HepG2 (cell line): ENCODE results near the gene LAP3. TPM values are rescaled to one million over a fixed set of nuclear protein-coding genes. Genes with fewer than 3 reads are reported as not detected.

Experiments used
- CBFB ChIP-seq: sonication (generic); formaldehyde crosslinking; IDR thresholded peaks from 2 replicates; pipeline ENCODE4 v1.4.0; 2020; ENCODE audit warnings: missing genetic modification reagents
- HNRNPUL1 ChIP-seq: fragments of 200-400 bp; formaldehyde crosslinking; IDR thresholded peaks from 2 replicates; pipeline ENCODE4 v1.6.1; 2017; ENCODE audit warnings: low read depth, mild to moderate bottlenecking, low read length, moderate library complexity
- JUNB ChIP-seq: sonication (generic); formaldehyde crosslinking; IDR thresholded peaks from 2 replicates; pipeline ENCODE4 v1.8.0; 2022; ENCODE audit warnings: missing genetic modification reagents, mild to moderate bottlenecking, borderline replicate concordance
- KDM6A ChIP-seq: IDR thresholded peaks from 2 replicates; pipeline ENCODE4 v1.6.1; 2016; ENCODE audit warnings: low read depth
- PPARG ChIP-seq: conservative IDR thresholded peaks from 2 replicates; pipeline ENCODE4 v1.6.1; 2016; ENCODE audit warnings: missing biosample characterization, missing genetic modification reagents
- RAD21 ChIP-seq: fragments of 450-650 bp; formaldehyde crosslinking; IDR thresholded peaks from 2 replicates; pipeline ENCODE4 v1.5.0; 2020; ENCODE audit warnings: mild to moderate bottlenecking
- SRY ChIP-seq: sonication (generic); formaldehyde crosslinking; IDR thresholded peaks from 2 replicates; pipeline ENCODE4 v1.8.0; 2022; ENCODE audit warnings: mild to moderate bottlenecking, missing genetic modification reagents
- SYNCRIP ChIP-seq: fragments of 200-400 bp; formaldehyde crosslinking; IDR thresholded peaks from 2 replicates; pipeline ENCODE4 v1.6.1; 2018; ENCODE audit warnings: mild to moderate bottlenecking, low read depth, low read length; ENCODE audit not compliant: insufficient read depth
- U2AF2 ChIP-seq: fragments of 200-400 bp; formaldehyde crosslinking; IDR thresholded peaks from 2 replicates; pipeline ENCODE4 v1.6.1; 2017; ENCODE audit warnings: low read depth, mild to moderate bottlenecking, low read length
- YEATS4 ChIP-seq: sonication (generic); formaldehyde crosslinking; IDR thresholded peaks from 2 replicates; pipeline ENCODE4 v1.4.0; 2020; ENCODE audit warnings: missing genetic modification reagents, borderline replicate concordance
- ZNF703 ChIP-seq: sonication (generic); formaldehyde crosslinking; IDR thresholded peaks from 2 replicates; pipeline ENCODE4 v1.5.1; 2020; ENCODE audit warnings: missing genetic modification reagents, mild to moderate bottlenecking, moderate library complexity, borderline replicate concordance
- ZSCAN31 ChIP-seq: sonication (generic); formaldehyde crosslinking; IDR thresholded peaks from 2 replicates; pipeline ENCODE4 v1.5.0; 2020; ENCODE audit warnings: low read depth, mild to moderate bottlenecking, missing genetic modification reagents
- polyA plus RNA-seq, 8 experiments: library from polyadenylated mRNA; depleted of rRNA in 3 of 8; stranded (reverse) in 7 of 8; unstranded in 1 of 8; fragments of >200 nt; fragmentation: Illumina TruSeq in 4 of 8; extraction: Trizol in 4 of 8; gene quantifications; 2 replicates each; pipeline versions ENCODE4 v1.2.1 to v1.2.3, GENCODE V29; 2011 to 2016; ENCODE audit warnings: low read depth in 4 of 8, missing spikeins in 1 of 8, mixed read lengths in 1 of 8; ENCODE audit not compliant: insufficient read depth in 1 of 8
- total RNA-seq, 5 experiments: library from RNA; depleted of rRNA; stranded (reverse); fragments of >200 nt; fragmentation: Illumina TruSeq; extraction: Trizol; gene quantifications; 2 replicates each; pipeline ENCODE4 v1.2.3, GENCODE V29; 2016; ENCODE audit warnings: low read depth in 1 of 5
- TF ChIP-seq, protein P1 (sequence below): sonication (generic); formaldehyde crosslinking; IDR thresholded peaks from 2 replicates; pipeline ENCODE4 v1.4.0; 2020; ENCODE audit warnings: missing genetic modification reagents, borderline replicate concordance
- TF ChIP-seq, protein P2 (sequence below): IDR thresholded peaks from 2 replicates; pipeline ENCODE4 v1.6.1; 2016; ENCODE audit warnings: low read depth
- TF ChIP-seq, protein P3 (sequence below): sonication (generic); formaldehyde crosslinking; IDR thresholded peaks from 2 replicates; pipeline ENCODE4 v1.8.1; 2023; ENCODE audit warnings: missing genetic modification reagents, inconsistent platforms, borderline replicate concordance
- TF ChIP-seq, protein P4 (sequence below): sonication (generic); formaldehyde crosslinking; IDR thresholded peaks from 2 replicates; pipeline ENCODE4 v1.9.0; 2021; ENCODE audit warnings: missing genetic modification reagents, mild to moderate bottlenecking, borderline replicate concordance
- TF ChIP-seq, protein P5 (sequence below): sonication (generic); formaldehyde crosslinking; IDR thresholded peaks from 2 replicates; pipeline ENCODE4 v1.4.0; 2020; ENCODE audit warnings: missing genetic modification reagents, borderline replicate concordance

The LAP3 gene
- total and polyA plus RNA-seq, 2 of the 13 experiments (the other 11 are each of a cell fraction or from before 2014, with no cell fraction given) = 106 to 125 TPM

DNA sequence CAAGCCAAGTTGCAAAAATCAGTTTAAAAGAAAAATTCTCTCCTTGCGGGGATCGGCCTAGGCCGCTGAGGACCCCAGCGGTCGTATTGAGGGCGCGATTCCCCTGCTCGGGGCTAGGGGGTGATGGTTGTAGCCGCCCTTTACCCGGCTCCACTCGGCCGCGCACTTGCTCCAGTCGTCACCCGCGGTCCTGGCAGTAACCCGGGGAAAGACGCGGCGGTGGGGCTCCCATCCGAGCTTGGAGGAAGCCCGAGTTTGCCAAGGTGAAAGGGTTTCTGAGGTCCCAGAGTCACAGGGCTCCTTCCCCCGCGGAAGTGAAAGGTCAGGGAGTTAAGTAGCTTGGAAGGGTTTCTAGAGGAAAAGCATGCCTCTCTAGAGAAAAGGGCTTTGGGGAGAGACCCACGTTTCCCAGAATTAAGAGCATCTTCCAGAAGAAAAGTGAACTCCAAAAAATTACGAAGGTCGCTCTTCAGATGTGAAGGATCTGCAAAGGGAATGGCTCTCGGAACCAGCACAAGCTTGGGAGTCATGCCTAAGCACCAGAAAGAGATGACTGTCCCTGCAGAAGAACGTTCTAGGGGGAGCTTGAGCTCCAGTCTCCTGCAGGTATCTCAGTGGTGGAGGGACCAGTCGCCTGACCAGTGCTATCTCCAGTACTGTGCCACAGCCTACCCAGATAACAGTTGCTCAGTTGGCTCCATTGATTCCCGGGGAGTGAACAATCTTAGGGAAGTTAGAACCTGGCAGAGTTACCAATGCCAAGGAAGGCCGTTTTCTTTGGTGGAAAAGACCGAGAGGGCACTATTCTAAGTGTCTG, 875 bp downstream of the LAP3 start (continued):
- TF ChIP-seq, protein P1, sequence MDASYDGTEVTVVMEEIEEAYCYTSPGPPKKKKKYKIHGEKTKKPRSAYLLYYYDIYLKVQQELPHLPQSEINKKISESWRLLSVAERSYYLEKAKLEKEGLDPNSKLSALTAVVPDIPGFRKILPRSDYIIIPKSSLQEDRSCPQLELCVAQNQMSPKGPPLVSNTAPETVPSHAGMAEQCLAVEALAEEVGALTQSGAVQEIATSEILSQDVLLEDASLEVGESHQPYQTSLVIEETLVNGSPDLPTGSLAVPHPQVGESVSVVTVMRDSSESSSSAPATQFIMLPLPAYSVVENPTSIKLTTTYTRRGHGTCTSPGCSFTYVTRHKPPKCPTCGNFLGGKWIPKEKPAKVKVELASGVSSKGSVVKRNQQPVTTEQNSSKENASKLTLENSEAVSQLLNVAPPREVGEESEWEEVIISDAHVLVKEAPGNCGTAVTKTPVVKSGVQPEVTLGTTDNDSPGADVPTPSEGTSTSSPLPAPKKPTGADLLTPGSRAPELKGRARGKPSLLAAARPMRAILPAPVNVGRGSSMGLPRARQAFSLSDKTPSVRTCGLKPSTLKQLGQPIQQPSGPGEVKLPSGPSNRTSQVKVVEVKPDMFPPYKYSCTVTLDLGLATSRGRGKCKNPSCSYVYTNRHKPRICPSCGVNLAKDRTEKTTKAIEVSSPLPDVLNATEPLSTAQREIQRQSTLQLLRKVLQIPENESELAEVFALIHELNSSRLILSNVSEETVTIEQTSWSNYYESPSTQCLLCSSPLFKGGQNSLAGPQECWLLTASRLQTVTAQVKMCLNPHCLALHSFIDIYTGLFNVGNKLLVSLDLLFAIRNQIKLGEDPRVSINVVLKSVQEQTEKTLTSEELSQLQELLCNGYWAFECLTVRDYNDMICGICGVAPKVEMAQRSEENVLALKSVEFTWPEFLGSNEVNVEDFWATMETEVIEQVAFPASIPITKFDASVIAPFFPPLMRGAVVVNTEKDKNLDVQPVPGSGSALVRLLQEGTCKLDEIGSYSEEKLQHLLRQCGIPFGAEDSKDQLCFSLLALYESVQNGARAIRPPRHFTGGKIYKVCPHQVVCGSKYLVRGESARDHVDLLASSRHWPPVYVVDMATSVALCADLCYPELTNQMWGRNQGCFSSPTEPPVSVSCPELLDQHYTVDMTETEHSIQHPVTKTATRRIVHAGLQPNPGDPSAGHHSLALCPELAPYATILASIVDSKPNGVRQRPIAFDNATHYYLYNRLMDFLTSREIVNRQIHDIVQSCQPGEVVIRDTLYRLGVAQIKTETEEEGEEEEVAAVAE = no peak
- TF ChIP-seq ZSCAN31 (CRISPR knock-in tag) (0 out of 2 replicates have a peak, but pooled peaks have one; percentile 6), YEATS4 (no peak), SYNCRIP (no peak), ZNF703 (no peak), CBFB (no peak), JUNB (no peak), KDM6A (CRISPR knock-in tag) (no peak), PPARG (CRISPR knock-in tag) (no peak), SRY (no peak), U2AF2 (no peak), RAD21 (CRISPR knock-in tag) (peak; percentile 3; the same call in 1 of the 2 replicates), HNRNPUL1 (no peak)
- TF ChIP-seq, protein P2, sequence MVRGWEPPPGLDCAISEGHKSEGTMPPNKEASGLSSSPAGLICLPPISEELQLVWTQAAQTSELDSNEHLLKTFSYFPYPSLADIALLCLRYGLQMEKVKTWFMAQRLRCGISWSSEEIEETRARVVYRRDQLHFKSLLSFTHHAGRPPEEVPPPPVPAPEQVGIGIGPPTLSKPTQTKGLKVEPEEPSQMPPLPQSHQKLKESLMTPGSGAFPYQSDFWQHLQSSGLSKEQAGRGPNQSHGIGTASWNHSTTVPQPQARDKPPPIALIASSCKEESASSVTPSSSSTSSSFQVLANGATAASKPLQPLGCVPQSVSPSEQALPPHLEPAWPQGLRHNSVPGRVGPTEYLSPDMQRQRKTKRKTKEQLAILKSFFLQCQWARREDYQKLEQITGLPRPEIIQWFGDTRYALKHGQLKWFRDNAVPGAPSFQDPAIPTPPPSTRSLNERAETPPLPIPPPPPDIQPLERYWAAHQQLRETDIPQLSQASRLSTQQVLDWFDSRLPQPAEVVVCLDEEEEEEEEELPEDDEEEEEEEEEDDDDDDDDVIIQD (CRISPR knock-in tag) = no peak
- TF ChIP-seq, protein P3, sequence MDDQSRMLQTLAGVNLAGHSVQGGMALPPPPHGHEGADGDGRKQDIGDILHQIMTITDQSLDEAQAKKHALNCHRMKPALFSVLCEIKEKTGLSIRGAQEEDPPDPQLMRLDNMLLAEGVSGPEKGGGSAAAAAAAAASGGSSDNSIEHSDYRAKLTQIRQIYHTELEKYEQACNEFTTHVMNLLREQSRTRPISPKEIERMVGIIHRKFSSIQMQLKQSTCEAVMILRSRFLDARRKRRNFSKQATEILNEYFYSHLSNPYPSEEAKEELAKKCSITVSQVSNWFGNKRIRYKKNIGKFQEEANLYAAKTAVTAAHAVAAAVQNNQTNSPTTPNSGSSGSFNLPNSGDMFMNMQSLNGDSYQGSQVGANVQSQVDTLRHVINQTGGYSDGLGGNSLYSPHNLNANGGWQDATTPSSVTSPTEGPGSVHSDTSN (CRISPR knock-in tag) = no peak
- TF ChIP-seq, protein P4, sequence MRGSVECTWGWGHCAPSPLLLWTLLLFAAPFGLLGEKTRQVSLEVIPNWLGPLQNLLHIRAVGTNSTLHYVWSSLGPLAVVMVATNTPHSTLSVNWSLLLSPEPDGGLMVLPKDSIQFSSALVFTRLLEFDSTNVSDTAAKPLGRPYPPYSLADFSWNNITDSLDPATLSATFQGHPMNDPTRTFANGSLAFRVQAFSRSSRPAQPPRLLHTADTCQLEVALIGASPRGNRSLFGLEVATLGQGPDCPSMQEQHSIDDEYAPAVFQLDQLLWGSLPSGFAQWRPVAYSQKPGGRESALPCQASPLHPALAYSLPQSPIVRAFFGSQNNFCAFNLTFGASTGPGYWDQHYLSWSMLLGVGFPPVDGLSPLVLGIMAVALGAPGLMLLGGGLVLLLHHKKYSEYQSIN = no peak
- TF ChIP-seq, protein P5, sequence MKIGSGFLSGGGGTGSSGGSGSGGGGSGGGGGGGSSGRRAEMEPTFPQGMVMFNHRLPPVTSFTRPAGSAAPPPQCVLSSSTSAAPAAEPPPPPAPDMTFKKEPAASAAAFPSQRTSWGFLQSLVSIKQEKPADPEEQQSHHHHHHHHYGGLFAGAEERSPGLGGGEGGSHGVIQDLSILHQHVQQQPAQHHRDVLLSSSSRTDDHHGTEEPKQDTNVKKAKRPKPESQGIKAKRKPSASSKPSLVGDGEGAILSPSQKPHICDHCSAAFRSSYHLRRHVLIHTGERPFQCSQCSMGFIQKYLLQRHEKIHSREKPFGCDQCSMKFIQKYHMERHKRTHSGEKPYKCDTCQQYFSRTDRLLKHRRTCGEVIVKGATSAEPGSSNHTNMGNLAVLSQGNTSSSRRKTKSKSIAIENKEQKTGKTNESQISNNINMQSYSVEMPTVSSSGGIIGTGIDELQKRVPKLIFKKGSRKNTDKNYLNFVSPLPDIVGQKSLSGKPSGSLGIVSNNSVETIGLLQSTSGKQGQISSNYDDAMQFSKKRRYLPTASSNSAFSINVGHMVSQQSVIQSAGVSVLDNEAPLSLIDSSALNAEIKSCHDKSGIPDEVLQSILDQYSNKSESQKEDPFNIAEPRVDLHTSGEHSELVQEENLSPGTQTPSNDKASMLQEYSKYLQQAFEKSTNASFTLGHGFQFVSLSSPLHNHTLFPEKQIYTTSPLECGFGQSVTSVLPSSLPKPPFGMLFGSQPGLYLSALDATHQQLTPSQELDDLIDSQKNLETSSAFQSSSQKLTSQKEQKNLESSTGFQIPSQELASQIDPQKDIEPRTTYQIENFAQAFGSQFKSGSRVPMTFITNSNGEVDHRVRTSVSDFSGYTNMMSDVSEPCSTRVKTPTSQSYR (CRISPR knock-in tag) = no peak
